Mucosa of gallbladder (tissue), 1 donor: ENCODE results near the gene AXDND1. TPM values are rescaled to one million over a fixed set of nuclear protein-coding genes. Genes with fewer than 3 reads are reported as not detected.
A peak's percentile ranks its signal among the peaks of the same experiment; 100 is the strongest.

Experiments used
- DNase-seq: peaks from one replicate; pipeline ENCODE4 v3.0.0-alpha.2; 2020; ENCODE audit warnings: low spot score
- total RNA-seq: library from RNA; stranded (reverse); gene quantifications from one replicate; pipeline ENCODE4 v1.2.1, GENCODE V29; 2021
- donor health status: DM: no; HTN: no; CAD: no.

Gene AXDND1
- total RNA-seq, 1 donor from 2014 or later: 2.6 TPM

DNA sequence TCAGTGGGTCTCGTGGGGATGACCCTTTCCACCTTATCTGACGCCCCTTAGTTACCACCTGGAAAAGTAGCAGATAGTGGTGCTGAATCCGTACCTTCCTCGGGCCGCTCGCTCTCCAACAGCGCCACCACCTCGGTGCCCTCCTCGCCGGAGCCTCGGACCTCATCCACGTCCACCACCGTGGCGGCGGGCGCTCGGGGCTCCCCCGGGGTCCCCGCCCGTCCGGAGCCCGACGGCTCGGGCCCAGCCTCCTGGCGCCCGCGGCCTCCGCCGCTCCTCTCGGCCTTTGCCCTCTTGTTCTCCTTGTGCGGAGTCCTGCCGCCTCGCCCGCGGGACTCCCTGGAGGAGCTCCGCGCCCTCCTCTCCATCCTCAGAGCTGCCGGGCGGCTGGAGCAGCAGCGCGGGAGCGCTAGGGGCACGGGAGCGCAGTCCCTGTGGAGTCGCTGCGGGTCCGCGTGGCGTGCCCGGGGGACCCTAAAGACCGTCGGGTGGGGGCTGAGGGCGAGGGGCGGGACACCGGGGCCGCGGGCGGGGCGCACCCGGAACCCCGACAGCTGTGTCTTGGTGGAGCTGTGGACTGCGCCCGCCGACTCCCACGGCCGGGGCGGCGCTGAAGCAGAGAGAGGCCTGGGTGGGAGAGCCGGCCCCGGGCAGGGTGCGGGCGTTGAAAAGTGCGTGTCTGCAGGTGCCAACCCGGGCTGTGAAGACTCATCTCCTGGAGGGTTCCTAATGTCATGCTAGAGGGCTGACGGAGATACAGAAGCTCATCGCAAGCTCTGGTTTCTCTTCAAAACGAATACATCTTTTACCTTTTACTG lies 209.9 kb downstream of the AXDND1 start, which contains the start of gene NPHS2:
TSS of gene NPHS2 (minus strand) at position 452 of the 818 bp plus-strand sequence. CDS start at position 368, 84 bp downstream.
- no peak for DNase-seq

DNA sequence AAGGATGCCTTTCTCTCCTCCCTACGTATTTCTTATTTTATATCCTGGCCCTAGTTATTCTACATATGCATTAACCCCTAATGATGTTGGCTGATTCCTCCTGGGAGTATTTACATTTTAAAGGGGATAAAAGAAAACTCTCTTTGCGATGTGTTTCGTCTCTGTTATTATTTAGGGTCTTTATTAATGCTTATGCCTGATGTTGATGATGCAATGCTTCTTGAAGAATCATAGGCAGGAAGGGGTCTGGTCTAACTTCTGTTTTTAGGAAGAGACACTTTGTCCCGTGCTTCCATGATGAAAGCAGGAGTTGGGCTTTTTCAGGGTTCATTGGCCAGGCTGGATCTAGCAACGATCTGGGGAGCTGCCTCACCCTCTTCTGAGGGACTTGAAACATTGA lies 210.7 kb downstream of the AXDND1 start:
- DNase-seq: no peak

DNA sequence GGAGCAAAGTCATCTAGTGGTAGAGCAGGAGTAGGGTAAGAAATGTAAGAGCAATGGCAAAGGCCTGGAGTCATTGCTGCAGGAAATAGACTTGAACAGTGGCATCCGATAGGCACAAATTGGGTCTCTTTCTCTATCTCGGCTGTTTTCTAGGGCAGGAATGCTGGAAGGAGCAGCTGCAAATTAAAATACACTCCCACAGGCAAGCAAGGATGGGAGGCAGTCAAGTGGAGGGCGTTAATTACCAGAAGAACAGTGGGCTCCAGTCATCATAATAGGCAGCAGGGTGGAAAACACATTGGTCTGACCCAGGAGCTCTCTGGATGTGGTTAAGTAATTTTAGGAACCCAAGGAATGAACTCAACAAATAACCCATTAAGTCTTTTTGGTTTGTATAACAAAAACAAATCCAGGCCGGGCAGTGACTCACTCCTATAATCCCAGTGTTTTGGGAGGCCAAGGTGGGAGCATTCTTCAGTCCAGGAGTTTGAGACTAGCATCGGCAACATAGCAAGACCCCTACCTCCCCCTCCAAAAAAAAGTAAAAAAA lies 218.1 kb downstream of the AXDND1 start:
- DNase-seq: no peak

DNA sequence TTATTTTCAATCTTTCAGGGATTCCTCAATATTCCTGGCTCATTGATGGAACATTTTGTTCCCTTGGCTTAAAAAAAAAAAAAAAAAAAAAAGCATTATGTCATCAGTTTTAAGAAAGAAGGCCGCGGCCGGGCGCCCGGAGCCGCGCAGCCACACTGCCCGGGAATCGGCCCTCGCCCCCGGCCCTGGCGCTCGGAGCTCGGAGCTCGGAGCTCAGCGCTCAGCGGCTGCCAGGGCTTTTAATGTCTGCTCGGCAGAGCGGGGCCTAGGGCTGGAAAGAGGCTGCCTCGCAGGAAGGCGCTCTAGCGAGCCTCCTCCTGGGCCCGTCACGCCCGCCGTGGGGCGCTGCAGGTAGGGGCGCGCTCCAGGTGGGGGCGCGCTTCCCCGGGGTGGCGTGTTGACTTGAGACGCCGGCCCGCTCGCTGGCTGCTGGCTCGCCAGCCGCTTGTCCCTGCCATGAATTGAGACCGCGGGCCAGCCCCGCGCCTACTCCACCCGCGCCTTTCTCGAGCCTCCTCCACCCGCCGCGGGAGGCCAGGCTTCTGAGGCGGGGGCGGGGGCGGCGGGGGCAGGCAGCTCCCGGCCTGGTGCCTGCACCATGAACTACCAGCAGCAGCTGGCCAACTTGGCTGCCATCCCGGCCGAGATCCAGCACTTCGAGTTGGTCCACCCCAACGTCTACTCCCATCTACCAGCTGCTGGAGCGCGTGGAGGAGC lies 220.5 kb downstream of the AXDND1 start:
- DNase-seq: peak; percentile 51

DNA sequence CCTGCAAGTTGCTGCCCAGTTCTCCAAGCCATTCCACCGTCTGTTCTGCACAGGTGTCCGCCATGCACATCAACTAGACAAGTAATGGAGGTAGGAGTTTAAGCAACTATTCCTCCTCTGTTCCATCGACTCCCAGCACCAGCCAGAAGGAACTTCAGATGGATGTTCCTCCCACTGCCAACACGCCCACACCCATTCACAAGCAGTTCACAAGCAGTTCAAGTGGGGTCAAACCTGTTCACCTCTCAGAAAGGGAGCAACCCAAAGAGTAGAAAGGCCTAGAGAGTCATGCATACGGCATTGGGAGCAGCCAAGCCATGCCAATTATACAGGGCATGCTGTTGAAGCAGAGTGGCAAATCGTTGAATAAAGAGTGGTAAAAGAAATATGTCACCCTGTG lies 221.6 kb downstream of the AXDND1 start:
- DNase-seq: no peak

DNA sequence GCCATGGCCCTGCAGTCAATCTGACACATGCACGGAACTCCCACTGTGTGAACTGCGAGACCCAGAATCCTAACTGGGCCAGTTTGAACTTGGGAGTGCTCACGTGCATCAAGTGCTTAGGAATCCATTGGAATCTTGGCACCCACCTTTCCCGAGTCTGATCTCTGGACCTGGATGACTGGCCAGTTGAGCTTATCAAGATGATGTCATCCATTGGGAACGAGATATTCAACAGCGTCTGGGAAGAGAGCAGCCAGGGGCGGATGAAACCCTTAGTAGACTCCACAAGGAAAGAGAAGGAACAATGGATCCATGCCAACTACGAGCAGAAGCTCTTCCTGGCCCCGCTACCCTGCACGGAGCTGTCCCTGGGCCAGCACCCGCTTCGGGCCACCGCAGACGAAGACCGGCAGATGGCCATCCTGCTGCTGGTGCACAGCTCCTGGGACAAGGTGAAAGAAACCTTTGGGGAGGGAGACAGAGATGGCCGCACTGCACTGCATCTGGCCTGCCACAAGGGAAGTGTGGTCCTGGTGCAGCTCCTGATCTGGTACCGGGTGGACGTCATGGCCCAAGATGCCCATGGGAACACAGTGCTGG lies 222.8 kb downstream of the AXDND1 start:
- DNase-seq: peak; percentile 47

DNA sequence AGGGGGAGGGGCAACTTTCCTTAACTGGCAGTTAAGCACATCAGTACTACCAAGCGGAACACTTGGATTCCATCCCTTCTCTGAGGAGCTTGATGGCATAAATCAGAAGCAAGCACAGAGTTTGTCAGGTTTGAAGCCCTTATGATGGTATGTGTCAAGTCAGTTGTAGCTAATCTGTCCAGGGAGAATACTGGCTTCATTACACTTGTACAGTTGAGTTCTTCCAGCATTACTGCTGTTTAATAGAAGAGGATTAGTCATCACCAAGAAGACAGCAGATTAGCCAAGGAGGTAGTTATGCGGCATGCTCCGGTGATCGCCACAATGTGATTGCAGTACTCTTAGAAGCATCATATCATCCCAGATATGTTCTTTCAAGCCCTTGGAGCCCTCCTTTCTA lies 223.7 kb downstream of the AXDND1 start:
- DNase-seq: no peak

DNA sequence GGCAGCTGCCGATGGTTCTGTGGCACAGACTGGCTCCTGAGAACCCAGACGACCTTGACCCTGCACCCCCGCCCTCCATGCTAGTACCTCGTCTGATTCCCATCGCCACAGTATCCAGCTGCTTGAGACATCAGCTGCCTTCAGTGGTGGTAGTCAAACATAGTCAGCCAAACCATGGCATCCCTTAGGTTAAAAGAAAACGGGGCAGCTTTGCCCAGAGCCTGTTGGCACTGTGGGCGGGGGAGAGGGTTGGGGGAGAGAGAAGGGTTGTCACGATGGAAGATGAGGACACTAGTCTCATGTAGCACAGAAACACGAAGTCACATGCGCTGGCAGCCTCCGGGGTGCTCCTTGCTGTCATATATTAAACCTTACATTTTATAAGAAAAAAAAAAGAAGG lies 224.9 kb downstream of the AXDND1 start:
- no peak for DNase-seq

DNA sequence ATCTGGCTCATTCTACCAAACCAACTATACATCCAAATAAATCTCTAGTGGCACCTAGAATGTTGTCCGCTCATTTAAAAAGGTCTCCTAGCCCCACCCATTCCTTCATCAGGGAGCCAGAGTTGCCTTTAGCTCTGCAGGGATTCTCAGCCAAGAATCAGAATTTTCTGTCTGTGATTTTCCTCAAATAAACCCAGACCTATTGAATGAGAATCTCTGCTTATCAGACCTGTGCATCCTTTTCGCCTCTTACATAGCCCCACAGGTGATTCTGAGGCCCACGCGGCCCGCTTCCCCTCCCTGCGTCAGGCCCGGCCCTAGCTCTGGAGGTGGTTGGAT lies 225.5 kb downstream of the AXDND1 start:
- no peak for DNase-seq

DNA sequence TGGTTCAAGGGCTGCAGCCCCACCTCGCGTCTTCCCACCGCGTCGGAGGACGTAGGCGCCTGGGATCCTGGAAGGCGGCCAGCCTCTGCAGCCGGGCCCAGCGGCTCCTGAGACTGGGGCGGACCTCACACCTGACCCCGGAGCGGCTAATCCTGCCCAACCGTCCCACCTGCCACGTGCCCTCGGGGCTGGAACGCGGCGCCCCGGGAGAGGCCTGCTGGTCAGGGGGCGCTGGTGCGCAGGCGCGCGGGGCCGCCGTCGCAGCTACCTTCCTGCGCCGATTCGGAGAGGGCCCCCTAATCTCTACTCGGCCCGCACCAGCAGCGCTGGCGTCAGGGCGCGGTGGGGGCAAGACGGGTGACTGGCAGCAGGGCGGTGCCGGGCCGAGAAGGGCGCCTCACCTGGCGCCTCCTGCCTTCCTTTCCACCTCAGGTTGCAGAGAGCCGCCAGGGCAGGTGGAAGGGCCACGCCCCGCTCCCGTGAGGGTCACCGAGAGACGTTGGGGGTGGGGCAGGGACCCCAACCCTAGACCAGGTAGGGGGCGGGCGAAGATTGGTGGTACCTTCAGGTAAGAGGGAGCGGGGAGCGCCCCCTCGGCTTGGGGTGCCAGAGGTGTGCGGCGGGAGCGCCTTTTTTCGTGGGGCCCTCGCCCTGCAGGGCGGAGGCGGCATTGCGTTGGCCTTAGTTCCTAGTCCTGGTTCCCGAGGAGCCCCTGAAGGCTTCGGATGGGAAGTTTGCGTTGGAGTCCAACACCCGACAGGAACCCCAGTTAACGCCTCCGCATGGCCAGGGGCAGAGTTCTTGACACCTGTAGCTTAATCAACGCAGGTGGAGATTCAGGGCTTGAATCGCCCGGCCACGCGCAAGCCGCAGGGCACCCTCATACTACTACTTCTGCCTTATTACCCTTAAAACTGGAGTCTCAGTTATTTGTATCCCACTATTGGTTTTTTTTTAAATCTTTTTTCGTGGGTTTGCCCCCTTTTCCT lies 226.1 kb downstream of the AXDND1 start, which contains the start of gene TDRD5:
TSS of gene TDRD5 (plus strand) at position 241 of the 989 bp plus-strand sequence. CDS start 784 bp downstream, outside the sequence.
- peak; percentile 32 for DNase-seq

DNA sequence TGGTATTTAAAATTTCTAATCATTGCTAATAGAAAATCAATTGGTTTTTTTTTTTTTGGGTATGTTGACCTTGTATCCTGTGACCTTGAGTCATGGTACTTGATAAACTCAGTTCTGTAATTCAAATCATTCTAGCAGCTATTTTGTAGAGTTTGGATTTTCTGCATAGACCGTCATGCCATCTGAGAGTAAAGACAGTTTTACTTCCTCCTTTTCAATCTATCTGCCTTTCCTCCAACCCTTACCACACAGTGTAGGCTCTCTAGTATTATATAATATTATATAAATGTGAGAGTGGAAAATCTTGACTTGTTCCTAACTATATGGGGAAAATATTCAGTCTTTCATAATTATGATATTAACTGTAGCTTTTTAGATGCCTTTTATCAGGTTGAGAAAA lies 232.9 kb downstream of the AXDND1 start:
- no peak for DNase-seq

DNA sequence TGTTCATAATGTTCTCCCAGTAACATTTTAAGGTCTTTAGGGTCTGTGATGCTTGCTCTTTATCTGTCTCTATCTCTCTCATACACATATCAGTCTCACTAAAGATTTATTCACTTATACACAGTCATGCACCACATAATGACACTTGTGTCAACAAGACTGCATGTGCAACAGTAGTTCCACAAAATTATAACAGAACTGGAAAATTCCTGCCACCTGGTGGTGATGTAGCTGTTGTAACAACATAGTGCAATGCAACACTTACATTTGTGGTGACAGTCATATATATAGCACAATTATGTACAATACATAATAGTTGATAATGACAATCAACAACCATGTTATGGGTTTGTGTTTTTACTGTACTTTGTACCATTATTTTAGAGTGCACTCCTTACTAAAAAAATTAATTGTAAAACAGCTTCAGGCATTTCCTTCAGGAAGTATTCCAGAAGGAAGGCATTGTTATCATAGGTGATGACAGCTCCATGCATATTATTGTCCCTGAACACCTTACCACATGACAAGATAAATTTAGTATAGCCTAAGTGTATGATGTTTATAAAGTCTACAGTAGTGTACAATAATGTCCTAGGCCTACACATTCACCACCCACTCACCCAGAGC lies 234.0 kb downstream of the AXDND1 start:
- DNase-seq: peak; percentile 36

DNA sequence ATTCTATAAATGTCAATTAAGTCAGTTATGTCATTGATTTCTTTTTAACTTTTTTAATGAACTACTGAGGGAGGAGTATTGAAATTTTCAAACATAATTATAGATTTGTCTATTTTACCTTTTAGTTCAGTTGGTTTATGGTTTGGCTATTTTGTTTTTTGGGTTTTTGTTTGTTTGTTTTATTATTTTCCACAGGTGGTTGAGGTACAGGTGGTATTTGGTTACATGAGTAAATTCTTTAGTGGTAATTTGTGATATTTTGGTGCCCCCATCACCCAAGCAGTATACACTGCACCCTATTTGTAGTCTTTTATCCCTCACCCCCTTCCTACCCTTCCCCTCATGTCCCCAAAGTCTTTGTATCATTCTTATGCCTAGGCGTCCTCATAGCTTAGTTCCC lies 235.3 kb downstream of the AXDND1 start:
- no peak for DNase-seq

Other genes with a start within 250 kb of the AXDND1 start
- 13.0 TPM for gene ABL2, start 136.3 kb upstream of the AXDND1 start, total RNA-seq
- gene SOAT1, start 72.2 kb upstream of the AXDND1 start, total RNA-seq: 83.1 TPM
- not detected for gene NPHS2, start 210.0 kb downstream of the AXDND1 start, total RNA-seq
- 0.95 TPM for gene TDRD5, start 225.9 kb downstream of the AXDND1 start, total RNA-seq